Stimulated activated CD4-positive, alpha-beta T cell treated with anti-CD3 and anti-CD28 coated beads, Interleukin-4, amount 100 ng/mL, for 4 hours (primary cell): ENCODE results near the gene C2CD3.
"Not testable (repeated sequence)": the region's sequence is repeated elsewhere in the genome, so short reads cannot be mapped to it uniquely, and the experiment has no call there.

ENCODE experiments used
- DNase-seq, 2 experiments: peaks; one replicate each; pipeline ENCODE4 v3.0.0-alpha.2; 2020

C2CD3 gene

DNA sequence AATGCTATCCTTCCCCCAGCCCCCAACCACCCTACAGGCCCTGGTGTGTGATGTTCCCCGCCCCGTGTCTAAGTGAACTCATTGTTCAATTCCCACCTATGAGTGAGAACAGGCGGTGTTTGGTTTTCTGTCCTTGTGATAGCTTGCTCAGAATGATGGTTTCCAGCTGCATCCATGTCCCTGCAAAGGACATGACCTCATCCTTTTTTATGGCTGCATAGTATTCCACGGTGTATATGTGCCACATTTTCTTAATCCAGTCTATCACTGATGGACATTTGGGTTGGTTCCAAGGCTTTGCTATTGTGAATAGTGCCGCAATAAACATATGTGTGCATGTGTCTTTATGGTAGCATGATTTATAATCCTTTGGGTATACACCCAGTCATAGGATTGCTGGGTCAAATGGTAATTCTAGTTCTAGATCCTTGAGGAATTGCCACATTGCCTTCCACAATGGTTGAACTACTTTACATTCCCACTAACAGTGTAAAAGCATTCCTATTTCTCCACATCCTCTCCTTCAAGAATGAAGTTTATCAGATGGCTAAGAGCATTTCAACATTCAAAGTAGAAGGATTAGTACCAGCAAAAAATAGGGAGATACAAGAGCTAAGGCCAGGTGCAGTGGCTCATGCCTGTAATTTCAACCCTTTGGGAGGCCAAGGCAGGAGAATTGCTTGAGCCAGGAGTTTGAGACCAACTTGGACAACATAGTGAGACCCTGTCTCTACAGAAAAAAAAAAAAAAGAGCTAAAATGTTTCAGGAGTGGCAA is 50.4 kb downstream of the C2CD3 start:
- DNase-seq, result not testable (repeated sequence)

DNA sequence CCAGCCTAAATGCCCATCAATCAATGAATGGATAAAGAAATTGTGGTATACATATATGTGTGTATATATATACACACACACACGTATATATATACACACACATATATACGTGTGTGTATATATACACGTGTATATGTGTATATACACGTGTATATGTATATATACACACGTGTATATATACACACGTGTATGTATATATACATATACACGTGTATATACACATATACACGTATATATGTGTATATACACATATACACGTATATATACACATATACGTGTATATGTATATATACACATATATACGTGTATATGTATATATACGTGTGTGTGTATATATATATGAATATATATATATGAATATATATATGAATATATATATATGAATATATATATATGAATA is 54.1 kb downstream of the C2CD3 start:
- no peak for DNase-seq

DNA sequence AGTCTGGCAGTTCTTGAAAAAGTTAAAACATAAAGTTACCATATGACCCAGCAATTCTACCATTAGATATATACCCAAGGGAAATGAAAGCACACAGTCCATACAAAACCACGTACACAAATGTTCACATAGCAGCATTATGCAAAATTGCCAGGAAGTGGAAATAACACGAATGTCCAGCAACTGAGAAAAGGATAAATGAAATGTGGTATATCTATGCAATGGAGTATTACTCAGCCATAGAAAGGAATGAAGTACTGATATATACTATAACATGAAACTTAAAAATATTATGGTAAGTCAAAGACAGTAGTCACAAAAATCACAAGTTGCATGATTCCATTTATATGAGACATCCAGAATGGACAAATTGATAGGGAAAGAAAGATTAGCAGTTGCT is 57.9 kb downstream of the C2CD3 start:
- no peak for DNase-seq

GRCh38 chr11:74106124-74106523 is 64.7 kb downstream of the C2CD3 start:
- no peak for DNase-seq

- DNase-seq, result no peak
Measured at GRCh38 chr11:74102321-74102720, 68.5 kb downstream of the C2CD3 start.

- no peak for DNase-seq
Measured at GRCh38 chr11:74100735-74101134, 70.1 kb downstream of the C2CD3 start.

DNA sequence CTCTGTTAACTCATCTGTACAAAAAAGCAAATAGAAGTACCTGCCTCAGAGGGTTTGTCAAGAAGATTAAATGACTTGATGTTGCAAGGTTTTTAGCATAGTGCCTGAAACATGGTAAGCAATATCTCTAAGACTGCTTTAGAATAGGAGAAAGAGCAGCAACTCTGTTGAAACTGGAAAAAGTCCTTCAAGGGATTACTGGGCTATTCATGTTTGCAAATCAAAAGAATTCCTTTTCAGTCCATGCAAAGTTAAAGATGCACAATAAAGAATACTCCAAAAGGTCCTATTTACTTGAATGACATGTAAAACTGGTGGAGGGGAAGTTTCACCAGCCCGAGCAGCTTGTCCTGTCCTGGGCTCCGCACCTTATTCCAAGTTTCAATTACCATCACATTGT is 70.6 kb downstream of the C2CD3 start:
- no peak for DNase-seq

DNA sequence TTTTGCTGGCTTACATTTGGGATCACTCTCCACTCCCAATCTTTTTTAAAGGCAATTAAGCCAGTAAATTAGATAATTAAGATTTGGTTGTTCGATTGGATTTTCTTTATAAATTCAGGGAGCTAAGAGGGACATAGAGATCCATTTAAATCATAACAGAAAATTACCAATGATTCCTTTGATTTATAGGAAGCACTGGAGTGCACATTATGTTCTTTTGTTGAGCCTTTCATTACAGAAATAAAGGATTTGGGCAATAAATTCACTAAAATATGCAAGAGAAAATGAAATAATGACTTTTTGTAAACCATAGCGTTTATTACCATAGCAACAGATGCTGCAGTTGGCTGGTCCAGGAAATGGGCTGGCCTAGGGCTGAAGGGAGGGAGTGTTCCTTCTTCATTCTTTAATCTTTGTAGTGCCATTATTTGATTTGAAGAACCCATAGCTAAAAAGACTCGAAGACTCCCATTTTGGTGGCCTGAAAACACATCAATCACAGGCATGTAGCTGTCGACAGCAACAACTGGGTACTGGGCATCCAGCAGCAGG is 73.0 kb downstream of the C2CD3 start:
- no peak for DNase-seq

- no peak for DNase-seq
Measured at GRCh38 chr11:74094393-74094792, 76.4 kb downstream of the C2CD3 start.

GRCh38 chr11:74092425-74092824 is 78.4 kb downstream of the C2CD3 start:
- no peak for DNase-seq

GRCh38 chr11:74091549-74091948 is 79.3 kb downstream of the C2CD3 start:
- no peak for DNase-seq

GRCh38 chr11:74090701-74091100 is 80.1 kb downstream of the C2CD3 start:
- no peak for DNase-seq

- DNase-seq, result no peak
Measured at GRCh38 chr11:74086242-74086884, 84.4 kb downstream of the C2CD3 start.

DNA sequence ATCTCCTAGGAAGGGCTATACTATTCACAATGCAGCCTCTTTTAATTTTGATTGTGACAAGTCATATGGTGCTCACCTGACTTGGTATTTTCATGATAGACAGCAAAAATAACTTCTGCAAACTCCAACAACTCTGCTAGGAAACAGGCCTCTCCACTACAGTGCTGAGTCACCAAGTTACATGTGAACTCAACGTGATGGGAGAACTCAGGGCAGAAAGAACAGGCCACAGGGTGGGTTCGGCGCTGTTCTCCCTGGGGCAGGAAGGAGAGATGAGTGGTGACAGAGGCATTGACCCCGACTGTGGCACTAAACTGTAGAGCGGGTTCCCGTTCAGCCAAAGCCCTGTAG is 85.3 kb downstream of the C2CD3 start:
- no peak for DNase-seq

- no peak for DNase-seq
Measured at GRCh38 chr11:74084796-74085541, 85.8 kb downstream of the C2CD3 start.

GRCh38 chr11:74083927-74084326 is 86.9 kb downstream of the C2CD3 start:
- DNase-seq, result not testable (repeated sequence)

- no peak for DNase-seq
Measured at GRCh38 chr11:74081428-74081827, 89.4 kb downstream of the C2CD3 start.

DNA sequence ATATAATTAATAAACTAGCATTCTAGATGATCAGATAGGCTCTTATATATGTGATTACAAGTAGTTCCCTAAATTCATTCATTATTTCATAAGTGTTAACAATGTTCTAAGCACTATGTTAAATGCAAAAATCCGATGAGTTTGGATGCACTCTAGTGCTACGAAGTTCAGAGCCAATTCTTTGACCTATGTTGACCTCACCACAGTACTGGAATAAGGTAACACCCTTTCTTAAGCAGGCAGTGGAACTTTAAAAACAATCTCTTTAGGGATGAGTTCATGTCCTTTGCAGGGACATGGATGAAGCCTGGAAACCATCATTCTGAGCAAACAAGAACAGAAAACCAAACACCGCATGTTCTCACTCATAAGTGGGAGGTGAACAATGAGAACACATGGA is 93.6 kb downstream of the C2CD3 start:
- DNase-seq, result no peak

DNA sequence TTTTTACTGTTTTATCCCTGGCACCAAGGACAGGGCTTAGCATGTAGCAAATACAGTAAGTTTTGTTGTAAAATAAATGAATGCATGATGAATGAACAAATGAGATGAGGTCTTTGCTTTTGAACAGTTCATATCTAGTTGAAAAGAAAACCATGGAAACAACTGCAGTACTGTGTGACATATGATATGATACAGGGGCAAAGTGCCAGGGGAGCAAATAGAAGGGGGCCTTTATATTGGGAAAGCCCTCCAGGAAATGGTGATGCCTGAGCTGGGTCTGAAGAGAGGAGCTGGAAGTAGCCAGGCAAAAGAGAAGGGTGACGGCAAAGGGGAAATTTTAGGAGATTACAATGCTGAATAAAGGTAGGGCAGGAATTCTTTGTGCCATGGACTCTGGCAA is 98.1 kb downstream of the C2CD3 start:
- no peak for DNase-seq

DNA sequence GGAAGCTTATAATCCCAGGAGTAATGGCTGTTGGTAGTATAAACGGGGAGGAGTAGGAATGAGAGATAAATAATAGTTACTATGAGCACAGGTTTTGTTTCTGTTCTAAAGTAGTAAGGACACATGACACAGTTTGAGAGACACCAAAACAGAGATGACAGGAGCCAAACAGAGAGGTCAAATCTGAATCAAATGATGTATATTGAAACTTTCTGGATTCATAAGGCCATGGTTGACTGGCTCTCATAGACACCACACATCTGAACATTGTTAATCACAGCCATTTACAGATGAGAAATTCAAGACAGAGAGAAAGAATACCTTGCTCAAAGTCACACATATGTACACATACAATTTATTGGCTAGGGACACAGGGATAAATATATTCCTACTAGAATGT is 98.5 kb downstream of the C2CD3 start:
- DNase-seq, result no peak

DNA sequence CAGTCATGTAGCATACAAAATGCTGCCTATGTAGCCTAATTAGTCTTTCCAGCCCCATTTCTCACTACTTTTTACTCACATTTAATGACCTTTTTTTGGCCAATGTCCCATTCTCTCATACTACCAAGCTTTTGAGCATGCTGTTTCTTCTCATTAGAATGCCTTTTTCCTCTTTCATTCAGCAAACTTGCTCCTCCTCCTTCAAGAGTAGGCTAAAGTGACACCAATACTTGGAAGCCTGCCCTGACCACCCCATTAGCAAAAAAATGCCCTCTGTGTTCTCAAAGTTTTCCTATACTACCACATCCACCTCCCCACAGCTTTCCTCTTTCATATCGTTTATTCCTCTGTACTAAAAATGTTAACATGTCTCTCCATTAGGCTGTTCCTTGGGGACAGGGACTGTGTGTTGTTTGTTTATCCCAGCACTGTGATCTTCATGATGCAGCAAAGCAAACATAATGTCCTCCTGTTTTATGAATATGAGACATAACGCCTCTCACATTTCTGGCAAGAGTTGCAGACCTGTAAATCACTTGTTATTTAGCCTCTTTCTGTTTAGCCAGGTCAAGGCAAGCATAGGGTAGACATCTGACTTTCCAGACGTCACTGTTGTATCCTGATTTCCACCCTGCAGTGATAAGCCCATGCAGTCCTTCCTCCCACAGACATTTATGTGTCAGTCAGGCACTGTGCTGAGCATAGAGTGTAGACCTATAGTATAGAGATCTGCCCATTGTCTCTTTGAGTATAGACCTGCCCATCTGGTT is 99.9 kb downstream of the C2CD3 start:
- no peak for DNase-seq

- no peak for DNase-seq
Measured at GRCh38 chr11:74069146-74070046, 101.4 kb downstream of the C2CD3 start.
